CD4-positive, alpha-beta T cell treated with Interleukin-2 at 100 ng/mL for 4 hours (primary cell): Measurements from ENCODE around the gene ATXN7.

Source experiments
- DNase-seq: peaks from one replicate; pipeline ENCODE4 v3.0.0-alpha.2; 2020; ENCODE audit warnings: low spot score

The ATXN7 gene

DNA sequence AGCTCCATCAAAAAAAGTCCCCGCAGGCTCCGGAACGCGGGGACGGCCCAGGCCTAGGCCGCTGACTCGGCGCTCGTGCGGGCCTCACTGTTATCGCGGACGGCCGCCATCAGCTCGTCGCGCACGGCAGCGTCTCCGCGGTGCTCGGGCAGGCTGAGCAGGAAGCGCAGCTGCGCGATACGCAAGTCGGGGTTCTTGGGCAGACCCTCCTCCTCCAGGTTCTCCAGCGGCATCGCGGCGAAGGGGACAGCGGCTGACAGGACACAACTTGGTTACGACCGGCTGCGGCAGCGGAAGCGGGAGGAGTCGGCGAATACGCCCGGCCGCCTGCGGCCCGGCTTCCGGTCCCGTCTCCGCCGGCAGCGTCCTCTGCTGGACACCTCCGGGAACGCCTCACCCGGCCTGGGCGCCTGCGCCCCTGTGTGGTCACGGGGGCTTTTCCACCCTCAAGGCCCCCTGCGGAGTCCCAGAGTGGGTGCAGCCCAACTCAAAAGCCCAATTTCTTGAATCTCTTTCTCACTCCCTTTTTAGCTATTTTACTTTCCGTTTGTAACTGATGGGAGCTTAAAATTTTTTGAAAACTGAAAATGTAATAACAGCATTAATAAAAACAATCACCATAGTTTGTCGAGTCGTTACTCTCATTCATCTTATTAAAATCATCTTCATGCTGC lies 159.7 kb downstream of the ATXN7 start, which contains the start of gene PSMD6:
Gene PSMD6, minus strand, starts transcription at position 308 of the 674 bp plus-strand sequence. Its CDS starts 75 bp downstream, at position 233.
- peak; percentile 94 for DNase-seq

DNA sequence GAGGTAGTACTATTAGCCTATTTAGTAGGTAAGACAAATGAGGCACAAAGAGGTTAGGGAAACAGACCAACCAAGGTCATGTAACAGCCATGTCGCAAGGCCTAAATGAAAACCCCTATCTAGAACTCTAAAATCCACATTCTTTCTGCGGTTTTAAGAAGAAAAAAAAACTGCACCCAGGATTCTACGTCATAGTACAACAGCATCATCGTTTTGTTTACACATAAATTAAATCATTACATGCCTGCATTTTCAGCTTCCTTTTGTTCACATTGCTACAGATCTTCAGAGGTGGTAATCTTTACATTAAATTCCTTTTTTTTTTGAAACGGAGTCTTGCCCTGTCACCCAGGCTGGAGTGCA lies 160.2 kb downstream of the ATXN7 start:
- no peak for DNase-seq

DNA sequence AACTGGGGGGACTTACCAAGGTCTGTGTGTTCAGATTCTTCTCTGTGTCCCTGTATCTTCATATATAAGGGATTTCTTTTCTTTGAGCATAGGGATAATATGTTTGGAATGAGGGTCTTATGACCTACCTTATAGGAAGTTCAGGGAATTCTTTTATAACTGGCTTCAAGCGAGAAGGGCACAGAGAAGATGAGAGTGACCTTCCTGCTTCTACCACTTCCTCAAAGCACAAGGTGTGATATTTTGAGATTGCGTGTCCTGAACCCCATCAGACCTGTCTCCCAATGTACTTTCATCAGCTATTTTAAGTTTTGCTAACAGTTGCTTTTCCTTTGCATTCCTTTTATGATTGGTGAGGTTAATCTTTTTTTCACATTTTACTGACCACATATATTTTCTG lies 162.7 kb downstream of the ATXN7 start:
- DNase-seq = no peak

DNA sequence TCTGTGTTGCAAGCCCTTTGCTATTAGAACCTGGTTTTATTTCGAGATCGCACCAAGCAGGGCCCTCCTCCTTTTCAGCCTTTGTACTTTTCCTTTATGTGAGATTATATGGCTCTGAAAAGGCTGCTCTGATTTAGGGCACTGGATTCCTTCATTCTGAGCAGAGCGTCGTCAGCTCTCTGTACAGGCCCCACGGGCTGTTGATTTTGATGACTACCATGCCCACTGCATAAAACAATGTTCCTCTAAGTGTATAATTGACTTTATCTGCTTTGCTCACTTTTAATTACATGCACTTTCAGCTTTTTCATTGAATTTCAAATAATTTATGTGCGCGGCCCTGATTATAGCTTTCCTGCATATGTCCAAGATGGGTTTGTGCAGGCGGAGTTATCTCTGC lies 164.0 kb downstream of the ATXN7 start:
- DNase-seq = no peak

DNA sequence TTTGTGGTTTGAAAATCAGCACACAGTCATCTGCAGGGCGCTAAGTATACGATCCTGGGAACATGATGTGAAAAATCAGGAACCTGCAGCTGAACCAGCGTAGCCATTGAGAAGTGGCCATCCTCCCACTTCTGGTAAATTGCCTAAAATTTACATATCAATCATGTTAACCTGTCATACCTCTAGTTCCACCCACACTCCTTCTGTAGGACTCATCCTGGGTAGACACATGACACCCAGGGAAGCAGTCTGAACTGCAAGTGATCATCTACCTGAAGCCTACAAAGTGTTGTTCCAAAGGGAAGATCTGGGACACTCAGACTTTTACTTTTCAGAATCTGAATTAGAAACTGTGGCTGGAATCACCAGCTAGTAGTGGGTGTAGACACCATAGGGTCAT lies 165.1 kb downstream of the ATXN7 start:
- DNase-seq = no peak

DNA sequence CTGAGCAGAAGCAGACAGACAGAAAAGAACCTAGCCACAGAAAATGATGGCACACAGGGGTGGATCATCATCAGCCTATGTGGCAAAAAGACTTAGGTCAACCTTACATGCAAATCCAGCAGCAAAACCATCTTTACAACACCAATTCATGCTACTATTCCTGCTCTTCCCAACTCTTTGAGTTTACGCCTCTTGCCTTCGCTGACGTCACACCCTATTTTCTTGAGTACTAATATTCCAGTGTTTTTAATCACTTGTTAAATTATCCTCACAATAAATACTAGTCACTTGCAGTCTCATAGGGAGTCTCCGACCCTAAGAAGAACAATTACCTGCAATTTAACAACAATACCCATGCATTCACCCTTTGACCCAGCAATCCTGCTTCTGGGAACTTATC lies 165.6 kb downstream of the ATXN7 start:
- DNase-seq = no peak

DNA sequence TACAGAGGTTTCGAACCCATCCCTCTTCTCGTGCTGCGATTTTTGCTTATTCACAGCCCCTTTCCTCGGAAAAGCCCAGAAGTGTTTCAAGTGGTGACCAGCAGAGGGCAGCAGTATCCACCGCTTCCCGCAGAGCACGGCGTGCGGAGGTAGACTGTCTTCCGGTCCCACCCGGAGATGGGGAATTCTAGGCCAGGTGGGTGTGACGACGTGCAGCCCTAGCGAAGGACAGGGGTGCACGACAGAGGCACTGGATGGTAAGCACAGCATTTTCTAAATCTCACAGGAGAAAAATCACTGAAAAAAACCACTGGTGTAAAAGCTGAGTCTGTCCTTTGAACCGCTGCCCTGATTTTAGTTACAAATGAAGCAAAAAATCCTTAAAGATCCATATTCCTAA lies 167.1 kb downstream of the ATXN7 start:
- DNase-seq = peak; percentile 85

DNA sequence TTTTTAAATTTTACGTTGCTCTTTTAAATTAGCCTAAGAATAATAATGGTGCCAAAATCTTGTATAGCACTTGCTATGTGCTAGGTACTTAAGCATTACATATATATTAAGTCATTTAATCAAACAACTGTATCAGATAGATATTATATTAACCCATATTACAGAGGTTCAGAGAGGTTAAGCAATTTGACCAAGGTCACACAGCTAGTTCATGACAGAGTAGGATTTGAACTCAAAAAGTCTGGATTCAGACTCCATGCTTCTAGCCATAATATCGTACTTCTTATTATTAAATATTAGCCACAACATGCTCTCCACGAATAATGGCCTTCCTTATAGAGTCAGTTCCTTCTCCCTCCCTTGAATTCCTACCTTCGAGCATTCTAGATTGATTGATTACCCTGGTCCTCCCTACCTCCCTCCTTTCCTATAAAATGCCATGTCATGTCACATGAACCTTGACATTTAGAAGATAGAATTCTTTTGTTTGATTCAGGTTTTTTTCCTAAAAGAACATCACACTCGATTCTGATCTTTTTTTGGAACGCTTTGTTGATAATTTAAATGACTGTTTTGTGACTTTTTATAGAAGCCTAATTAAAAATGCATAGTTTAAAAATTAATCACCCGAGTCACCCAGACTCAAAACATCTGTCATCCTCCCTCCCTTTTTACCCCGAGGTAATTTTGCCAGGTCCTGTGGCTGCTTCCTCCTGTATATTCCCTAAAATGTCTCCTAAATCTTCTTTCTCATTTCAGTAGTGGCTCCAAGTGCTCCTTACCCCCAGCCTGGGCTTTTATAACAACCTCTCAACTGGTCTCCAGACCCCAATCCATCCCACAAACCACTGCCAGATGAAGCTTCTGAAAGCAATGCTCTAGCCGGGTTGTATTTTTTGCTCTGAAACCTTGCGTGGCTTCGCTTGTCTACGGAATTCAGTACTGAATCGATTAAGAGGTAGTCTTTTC lies 168.2 kb downstream of the ATXN7 start:
- DNase-seq = no peak

DNA sequence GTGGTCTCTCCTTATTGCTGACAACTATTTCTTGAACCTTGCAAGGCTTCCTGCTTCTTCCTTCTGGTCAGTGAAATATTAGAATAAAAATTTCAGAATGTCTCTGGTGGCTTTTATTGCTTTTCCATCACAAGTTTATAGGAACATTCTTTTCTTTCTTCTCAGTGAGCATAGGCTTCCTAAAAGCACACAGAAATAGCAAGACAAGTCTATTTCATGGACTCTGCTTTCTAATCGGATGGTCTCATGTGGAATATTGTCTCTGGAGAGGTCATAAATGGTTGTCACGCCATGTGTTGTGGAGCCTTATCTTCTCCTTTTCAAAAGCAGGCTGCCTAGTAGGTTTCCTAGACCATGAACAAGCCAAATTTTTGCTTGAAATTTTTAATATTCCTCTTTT lies 169.4 kb downstream of the ATXN7 start:
- no peak for DNase-seq

DNA sequence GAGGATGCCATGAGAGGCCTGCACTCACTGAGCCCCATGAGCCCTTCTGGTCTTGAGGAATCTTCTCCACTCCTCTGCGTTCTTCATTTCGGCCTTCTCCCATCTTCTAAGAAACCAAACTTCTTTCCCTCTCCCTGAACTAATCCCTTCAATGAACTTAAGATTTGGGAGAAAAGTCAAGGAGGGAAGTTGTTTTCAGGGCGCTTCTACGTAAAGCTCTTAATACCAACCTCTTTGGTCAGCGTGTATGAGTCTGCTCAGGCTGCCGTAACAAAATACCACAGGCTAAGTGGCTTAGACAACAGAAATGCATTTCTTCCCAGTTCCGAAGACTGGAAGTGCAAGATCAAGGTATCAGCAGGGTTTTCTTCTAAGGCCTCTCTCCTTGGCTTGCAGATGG lies 173.4 kb downstream of the ATXN7 start:
- DNase-seq = no peak

DNA sequence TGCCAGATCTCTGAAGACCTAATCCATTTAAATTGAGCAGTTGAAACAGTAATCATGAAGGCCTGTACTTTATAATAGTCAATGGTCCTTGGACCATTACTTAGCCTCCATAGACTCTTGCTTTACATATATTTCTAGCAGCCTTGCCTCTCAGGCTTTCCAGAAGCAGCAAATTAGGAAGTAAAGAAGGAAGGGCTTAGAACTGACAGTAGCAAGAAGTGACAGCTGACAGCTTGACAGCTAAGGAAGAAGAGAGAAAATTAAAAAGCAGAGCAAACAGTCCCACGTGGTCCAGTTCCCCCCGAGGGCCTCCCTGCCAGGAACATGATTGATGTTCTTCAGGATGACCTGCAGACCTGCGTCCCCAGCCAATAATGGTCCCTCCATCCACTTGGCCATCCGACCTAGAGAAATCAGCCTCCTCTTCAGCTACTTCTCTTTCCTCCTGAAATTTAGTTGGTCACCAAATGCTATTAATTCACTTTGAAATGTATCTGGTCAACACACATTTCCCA lies 174.6 kb downstream of the ATXN7 start:
- DNase-seq = no peak

DNA sequence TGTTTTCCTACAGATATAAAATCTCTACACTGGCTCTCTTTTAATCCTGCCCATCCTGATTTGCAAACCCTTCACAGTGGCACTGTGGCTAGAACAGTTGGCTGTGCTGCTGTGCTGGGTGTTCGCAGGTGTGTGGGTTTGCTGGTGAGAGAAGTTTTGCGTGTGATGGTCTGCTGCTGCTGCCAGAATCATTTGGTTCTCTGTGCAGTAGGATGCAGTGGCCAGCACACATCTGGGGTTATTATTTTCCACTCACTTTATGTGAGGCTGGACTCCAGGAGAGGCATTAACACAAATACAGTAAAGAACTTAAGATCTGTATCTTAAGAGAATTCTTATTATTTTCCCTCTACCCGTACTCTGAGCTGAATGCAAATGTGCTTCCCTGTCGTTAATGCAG lies 175.7 kb downstream of the ATXN7 start:
- DNase-seq = no peak

DNA sequence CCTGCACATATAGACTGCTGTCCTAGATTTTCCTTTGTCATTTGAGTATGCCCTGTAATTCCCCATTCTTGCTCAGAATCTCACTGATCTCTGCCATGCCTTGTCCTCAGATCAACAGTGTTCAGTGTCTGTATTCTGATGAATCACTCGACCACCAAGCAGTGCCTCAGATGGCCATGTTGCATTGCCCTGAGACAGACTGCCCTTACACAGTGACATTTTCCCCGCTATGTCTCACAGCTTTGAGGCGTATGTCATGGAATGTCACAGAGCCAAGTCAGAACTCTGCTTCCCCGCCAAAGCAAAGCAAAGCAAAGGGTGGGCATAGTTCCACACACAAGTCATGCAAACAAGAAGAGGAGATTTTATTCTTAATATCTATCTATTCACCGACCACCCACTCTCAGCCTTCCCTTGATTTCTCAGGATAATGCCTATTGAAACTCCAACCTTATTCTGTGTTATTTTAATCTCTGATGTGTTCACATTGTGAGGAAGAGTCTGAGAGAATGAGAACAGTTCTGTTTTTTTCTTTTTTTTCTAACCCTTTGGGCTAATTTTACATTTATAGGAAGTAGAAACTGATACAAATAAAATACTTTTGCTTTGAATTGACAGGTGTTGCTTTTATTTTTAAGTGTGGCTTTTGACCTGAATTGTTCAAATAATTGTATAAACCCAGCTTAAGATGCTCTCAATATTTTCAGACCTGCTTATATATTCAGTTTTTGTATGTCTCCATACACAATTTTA lies 176.5 kb downstream of the ATXN7 start:
- no peak for DNase-seq

DNA sequence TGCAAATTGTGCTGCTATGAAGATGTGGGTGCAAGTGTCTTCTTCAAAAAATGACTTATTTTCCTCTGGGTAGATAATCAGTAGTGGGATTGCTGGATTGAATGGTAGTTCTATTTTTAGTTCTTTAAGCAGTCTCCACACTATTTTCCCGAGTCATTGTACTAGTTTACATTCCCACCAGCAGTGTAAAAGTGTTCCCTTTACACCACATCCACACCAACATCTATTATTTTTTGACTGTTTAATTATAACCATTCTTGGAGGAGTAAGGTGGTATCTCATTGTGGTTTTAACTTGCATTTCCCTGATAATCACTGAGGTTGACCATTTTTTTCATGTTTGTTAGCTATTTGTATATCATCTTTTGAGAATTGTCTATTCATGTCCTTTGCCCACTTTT lies 179.3 kb downstream of the ATXN7 start:
- DNase-seq = no peak

DNA sequence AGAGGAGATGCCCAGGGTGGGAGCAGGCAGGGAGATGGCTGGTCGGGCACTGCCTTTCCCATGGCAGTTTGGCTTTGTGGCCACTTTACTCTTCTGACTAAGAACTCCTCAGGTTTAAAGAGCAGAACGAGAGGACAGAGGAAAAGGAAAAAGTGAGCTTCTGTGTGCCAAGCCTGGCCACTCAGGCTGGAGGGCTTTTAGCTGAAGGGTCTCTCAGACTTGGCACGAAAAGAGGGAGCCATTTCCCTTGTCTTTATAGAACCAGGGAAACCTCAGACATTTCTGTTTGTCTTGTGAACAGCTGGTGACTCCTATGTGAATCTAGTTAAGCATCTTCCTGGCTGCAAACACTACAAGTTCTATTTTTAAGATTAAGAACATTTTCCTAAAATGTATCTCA lies 182.9 kb downstream of the ATXN7 start:
- DNase-seq = no peak

DNA sequence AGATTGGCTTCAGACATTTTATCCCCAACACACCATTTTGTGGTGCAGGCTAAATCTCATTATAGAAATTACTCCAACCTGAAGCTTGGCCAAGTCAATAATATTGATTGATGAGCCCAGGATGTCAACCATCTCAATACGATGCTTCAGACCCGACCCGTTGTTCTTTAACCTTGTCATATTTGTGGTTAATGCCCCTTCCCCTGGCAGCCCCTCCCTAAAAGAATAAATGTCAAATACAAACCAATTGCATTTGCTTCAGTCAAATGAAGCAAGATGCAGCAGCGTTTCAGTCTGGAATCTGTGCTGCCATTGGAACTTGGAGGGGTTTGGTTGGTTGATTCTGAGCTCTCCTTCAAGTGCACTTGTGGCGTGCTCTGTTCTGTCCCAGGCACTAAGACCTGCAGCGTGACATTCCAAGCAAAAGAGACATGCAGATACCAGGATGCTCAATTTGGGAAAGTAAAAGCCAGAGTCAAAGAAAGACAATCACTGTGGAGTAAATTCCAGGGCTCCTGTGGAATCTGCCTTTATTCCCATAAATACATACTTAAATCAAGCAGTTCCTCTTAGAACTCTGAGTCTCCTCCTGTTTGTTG lies 183.4 kb downstream of the ATXN7 start:
- DNase-seq = no peak

DNA sequence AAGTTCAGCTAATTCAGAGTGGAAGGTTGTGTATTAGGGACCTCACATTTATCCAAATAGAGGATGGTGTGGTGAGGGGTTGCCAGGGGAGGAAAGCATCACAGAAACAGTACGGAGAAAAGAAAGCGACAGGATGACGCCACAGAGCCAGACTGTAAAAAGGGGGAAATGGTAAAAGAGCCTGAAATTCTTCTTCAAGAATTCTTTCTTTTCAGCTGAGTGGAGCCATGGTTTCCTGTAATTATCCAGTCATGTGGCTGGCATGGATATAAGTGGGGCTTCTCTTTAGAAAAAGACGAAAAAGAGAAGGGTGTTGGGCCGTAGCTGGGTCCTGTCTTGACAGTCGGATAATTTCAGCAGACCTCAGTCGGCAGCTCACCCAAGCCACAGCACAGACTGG lies 184.1 kb downstream of the ATXN7 start:
- no peak for DNase-seq

DNA sequence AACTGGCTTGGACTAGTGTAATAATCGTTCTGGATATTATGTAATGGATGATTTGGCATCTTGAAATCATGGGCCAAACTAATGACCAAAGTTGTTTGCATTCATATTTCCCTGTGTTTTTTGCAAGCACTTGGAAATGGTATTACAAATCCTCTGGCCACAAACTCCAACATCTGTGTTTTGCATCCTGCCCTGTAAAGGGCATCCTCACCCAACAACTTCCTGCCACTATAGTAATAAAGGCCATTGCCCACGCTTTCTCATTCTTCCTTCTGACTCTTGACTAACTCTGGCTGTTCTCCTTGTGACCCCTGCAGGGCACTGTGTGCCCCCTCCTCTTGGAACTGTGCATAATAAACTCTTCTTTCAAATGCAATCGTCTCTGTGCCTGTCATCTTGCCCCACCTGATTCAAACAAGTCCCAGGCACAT lies 185.0 kb downstream of the ATXN7 start:
- no peak for DNase-seq

DNA sequence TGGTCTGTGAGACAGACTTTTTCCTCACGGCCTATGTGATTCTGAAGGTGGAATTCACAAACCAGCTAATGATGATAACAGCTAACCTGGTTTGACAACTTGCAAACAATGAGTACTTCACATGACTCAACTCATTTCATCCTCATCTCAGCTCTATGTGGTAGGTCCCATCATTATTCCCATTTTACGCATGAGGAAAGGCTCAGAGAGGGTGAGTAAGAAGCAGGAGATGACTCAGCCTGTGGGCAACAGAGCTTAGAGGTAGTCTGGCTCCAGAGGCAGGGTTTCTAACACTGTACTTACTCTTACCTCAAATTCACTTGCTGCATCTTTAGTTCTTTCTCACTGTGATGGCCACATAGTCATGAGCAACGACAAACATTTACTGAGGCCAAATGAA lies 185.5 kb downstream of the ATXN7 start:
- no peak for DNase-seq

DNA sequence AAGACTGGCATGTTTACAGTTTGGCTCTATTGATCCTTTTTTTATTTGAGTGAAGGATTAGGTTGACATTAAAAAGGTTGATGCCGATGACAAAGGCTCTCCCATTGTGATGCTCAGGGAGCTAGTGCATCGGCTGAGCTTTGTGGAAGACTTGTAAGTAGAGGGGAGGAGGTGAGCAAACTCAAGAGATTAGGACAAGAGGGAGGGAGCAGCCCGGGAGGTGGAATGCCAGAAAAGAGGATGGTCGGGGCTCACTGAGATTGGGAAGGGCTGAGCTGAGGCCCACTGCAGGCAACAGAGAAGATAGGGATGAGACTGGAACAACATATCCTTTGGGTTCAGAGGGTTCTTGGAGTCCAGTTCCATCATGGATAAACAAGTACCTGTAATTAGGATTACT lies 186.2 kb downstream of the ATXN7 start:
- no peak for DNase-seq
